Kasumi-1 (cell line): ENCODE results near the gene INPP5A.

ENCODE experiments used
- DNase-seq, 2 experiments: peaks; one replicate each; lab custom pipeline; 2025; lab: John Stamatoyannopoulos, UW

Gene INPP5A

DNA sequence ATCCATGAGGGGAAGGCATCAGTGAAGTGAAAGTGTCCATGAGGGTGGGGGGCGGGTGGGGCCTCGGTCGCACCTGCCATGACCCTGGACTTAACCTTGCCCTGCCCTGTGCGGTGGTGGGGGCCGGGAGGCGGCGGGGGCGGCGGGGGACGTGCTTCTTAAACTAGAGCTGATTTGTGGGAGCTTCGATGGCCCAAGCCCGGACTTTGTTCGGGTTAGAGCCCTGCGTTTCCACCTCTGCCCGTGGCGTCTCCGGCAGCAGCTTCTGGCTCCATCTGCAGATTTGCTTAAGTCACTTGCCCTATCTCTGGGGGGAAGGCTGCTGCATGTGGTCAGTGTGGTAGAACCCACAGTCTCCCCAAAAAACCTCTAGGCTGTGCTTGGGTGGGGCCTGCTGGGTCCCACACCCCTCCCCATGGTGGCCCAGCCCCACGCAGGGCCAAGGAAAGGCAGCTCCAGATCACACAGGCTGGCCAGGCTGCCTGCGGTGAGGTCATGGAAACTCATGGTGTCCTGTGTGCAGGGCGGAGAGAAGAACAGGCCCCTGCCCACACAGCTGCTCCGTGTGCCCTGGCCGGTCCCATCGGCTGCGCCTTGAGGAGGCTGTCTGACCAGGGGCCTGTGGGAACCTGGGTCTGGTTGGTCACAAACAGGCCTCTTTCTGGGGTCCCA, 93.2 kb downstream of the INPP5A start:
- no peak for DNase-seq

DNA sequence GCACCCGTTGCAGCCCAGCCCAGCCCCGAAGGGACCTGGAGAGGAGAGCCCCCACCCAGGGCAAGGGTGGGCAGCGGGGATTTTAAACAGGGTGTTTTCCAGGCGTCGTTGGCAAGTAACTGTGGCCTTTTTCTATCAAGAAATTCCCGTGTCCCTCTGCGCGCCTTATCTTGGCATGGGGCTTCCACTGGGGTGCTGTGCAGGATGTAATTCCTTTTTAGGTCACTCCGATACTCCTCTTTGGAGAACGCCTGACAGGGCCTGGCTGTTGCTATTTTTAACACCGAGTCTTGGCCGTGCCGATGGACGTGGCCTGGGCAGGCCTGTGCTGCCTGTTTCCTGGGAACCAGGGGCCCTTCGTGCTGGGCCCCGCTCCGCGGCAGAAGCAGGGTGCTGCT, 93.8 kb downstream of the INPP5A start:
- DNase-seq: no peak

DNA sequence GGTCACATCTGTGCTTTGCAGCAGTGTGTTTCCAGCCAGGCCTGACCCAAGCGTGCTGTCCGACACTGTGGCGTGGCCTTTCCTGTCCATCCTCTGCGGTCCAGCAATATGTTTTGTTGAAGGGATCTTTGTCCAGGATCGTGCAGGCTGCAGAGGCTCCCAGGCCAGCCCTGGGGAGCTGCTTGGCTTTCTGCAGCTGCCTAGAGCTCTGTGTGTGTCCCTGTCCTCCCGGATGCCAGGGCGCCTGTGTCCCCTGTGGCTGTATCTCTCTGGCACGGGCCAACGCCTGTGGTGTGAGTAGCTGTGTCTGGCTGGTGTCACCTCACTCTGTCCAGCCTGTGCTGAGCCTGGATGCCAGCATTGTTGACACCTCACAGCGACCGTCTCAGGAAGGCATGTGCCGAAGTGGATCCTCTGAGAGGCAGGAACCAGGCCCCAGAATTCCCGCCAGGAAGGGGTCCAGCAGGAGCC, 94.5 kb downstream of the INPP5A start:
- no peak for DNase-seq

DNA sequence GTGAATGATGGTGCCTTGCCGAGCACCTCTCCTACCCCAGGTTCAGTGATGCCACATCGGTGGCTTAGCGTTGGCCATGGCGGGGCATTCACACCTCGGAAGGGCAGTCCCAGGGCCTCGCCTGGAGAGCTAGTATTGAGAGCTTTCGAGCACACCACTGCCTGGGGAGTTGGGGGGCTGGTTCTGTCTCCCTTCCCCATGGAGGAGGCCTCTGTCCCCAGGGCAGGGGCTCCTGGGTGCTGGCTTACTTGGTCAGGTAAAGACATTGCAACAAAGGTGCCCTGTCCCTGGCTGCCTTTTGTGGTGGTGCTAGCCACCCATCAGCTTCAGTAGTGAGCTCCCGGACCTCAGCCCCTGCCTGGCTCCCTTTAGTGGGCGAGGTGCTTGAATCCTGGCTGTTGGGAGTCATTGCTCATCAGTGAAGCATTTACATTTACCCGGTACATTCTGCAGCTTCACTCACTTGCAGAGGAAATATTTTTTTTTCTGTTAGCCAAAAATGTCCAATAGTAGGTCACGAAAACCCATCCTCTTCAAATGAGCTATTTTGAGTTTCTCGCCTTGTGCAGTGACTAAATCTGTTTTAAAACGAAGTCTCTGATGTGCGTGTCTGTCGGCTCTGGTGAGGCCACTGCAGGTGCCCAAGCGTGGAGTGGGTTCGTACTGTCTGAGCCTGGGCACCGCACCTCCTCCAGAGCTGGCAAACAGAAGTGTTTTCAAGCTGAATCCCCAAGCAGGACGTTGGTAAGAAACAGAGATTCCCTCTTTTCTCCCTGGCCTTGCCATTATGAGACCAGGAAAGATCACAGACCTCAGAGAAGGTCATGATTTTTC, 95.5 kb downstream of the INPP5A start:
- no peak for DNase-seq

DNA sequence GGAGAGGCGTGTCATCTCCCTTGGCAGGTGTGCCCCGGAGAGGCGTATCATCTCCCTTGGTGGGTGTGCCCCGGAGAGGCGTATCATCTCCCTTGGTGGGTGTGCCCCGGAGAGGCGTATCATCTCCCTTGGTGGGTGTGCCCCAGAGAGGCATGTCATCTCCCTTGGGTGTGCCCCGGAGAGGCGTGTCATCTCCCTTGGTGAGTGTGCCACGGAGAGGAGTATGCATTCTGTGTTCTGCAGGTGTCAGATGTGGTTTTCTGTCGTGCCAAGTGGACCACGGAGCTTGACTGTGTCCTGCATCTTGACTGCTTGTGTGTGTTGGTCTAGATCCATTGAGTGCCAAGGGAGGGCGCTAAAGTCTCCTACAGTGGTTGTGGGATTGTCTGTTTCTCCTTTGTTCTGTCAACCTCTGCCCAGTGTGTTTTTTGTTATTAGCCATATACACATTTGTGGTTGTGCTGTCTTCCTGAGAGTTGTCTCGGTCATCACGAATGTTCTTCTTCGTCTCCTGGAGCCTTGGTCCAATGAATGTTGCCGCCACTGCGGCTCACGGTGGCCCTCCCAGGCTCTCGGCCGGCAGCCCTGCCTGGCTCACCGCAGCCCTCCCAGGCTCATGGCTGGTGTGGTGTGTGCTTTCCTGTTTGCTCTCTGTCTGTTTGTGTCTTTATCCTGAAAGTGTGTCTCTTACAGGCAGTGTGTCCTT, 96.8 kb downstream of the INPP5A start:
- DNase-seq: peak in 1 of 2 experiments; percentile 13

DNA sequence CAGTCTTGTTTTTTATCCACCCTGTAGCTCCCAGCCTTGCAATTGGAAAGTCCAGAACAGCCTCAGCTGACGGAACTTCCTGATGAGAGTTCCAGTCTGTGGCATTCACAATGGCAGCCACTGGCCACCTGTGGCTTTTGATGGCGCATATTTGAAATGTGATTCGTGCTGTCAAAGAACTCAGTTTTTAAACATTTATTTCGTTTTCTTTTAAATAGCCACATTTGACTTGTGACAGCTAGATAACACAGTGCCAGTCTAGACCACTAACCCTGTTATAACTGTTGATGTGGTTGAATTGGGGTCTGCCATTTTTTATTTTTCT, 97.3 kb downstream of the INPP5A start:
- no peak for DNase-seq

DNA sequence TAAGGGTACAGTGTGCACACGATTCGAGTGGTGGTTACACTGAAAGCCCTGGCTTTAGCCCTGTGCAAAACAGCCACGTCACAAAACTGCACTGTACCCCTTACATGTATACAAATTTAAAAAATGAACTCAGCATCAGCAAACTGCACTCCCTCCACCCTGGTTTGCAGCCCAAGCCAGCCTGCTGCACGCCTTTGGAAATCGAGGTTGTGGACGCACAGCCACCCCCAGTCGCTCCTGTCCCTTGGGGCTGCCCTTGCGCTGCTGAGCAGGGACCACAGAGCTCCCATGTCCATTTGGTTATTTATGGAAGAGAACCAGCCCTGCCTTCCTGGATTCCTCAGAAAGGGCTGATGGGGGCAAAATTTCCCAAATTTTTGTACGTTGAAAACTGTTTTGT, 98.8 kb downstream of the INPP5A start:
- DNase-seq: no peak

DNA sequence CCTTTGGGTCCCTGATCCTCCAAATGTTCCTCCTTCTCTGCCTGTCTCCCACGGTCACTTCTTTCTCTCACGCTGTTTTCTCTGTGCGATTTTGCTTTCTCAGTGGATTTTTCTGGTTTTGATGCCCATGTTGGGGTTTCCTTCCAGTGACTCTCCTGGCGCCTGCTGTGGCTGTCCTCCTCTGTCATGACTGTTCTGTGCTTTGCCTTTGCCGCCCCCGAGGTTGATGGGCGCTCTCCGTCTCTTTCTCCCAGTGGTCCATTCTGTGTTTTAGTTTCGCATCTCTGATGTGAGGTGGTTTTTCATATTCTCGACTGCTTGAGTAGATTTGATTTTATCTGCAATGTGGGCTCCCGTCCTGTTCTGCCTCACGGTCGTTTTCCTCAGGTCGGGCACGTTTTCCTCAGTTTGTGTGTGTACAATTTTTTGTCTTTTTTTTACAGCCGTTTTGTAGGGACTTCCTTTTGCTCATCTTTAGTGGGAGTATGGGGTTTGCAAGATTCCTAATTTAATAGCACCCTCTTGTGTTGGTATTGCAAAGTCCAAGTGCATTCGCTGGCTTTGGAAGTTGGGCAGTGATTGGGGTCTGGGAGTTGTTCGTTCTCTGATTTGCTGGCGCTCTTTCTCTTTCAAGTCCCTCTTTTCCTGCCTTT, 100.0 kb downstream of the INPP5A start:
- DNase-seq: peak; percentile 86 to 90

DNA sequence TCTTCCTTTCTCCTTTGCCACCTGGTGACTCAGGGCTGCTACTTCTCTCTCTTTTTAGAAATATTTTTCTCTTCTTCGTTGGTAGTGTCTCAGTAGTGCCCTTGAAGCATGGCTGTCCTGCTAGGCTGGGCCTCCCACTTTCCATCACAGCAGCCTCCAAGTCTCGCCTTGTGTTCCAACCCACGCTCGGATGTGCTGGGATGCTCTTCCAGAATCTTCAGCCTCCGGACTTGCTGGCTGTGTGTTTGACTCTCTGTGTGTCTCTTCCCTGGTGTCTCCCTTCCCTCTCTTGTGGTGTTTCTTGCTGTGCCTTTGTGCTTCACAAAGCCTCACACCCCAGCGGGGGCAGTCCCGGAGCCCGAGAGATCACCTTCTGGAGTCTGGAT, 100.5 kb downstream of the INPP5A start:
- DNase-seq: no peak

DNA sequence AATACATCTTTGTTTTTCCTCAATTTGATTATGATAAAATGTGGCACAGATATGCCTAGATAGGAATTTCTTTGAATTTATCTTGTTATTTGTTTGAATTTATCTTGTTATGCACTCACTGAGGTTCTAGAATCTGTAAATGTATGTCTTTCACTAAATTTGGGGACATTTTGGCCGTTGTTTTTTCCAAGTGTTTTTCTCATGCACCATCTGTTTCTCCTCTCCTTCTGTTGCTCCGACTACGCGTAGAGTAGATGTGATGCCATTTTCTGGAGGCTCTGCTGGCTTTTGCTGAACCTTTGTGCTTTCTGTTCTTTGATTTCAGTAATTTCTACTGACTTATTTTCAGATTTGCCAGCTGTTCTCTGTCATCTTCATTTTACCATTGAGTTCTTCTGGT, 101.9 kb downstream of the INPP5A start:
- DNase-seq: no peak

DNA sequence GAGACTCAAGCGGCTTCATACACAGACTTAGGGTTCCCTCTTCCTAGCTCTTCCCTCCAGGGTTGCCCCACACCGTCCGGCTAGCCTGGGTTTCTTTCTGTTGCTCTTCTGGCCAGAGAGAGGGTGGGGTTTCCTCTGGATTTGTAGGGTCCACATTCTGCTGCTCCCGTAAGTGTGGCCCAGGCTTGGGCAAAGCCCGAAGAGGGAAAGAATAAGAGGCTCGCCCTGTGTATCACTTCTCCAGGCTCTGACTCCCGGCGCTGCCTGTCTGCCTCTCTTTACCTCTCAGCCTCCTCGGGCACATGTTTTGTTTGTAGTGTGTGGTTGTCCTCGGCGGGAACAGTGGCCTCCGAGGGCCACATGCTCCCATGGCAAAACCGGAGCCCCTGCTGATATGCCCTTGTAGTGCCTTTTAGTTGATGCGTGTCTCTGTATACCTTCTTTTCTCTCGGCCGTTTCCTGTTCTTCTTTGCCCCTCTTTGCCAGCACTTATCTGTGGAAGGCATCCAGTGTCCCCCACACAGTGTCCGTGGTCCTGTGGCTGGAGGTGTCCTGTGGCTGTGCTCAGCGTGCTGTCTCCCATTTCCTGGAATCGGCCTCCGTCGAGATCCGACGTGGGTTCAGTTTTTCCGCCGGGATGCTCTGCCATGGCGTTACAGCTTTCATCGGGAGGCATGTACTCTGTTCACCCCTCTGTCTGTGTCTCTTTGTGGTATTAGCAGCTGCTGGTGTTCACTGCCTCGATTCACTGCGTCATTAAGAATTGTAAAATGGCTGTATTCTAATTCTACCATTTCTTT, 102.9 kb downstream of the INPP5A start:
- DNase-seq: no peak

DNA sequence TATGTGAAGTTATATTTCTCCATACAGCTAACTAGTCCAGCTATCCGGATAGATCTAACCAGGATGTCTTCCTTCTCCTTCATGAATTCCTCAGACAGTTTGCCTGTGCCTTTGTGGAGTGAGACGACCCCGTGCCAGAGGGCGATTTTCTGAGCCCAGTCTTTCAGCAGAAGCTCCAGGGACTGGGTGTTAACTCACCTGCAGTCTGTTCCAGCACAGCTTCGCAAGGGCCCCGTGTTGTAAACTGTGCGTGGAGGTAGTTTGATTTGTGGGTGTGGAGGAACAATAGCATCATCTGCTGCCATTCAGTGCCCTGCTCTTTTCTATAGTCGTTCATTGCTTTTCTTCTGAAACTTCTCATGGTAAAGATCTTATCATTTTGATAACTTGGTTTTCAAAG, 103.8 kb downstream of the INPP5A start:
- no peak for DNase-seq

DNA sequence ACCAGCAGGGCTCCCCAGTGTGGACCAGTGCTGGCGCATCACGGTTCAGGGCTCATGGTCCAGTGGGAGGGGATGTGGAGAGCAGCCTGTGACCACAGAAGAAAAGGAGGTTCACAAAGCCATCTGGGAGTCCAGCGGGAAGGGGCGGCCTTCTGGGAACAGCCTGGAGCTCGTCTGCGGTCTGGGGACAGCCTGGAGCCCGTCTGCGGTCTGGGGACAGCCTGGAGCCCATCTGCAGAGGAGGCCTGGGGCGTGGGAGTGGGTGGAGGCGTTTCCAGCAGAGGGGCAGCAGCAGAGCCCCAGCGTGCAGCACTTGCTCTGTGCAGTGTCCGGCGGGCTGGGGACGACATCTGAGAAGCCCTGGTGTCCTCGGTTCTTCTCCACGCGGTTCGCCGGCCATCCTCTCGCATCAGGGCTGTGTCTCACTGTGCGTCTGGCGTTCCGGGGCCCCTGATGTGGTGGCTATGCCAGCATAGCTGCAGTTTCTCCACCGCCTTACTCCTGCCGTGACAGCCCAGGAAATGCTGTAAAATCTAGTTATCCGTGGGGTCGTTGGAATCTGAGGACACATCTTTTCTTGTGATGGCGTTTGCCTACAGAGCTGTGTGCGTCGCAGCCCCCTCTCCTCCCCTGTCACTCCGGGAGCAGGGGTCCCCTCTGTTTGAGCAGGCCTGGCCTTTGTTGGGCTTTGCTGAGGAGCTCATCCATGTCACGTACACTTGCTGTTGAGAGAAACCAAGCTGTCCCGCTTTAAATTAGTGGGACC, 104.6 kb downstream of the INPP5A start:
- DNase-seq: no peak

DNA sequence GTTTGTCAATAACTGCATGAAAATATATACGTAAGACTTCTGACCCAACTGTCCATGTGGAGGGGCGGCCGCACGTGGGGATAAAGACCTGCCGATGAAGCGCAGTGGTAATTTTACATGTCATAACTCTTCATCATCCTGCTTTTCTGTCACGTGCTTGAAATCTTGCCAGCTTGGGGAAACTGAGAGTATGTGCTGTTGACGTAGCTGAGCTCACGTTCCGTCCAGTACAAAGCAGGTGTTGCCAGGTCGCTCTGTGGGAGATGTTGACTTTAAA, 105.1 kb downstream of the INPP5A start:
- no peak for DNase-seq

DNA sequence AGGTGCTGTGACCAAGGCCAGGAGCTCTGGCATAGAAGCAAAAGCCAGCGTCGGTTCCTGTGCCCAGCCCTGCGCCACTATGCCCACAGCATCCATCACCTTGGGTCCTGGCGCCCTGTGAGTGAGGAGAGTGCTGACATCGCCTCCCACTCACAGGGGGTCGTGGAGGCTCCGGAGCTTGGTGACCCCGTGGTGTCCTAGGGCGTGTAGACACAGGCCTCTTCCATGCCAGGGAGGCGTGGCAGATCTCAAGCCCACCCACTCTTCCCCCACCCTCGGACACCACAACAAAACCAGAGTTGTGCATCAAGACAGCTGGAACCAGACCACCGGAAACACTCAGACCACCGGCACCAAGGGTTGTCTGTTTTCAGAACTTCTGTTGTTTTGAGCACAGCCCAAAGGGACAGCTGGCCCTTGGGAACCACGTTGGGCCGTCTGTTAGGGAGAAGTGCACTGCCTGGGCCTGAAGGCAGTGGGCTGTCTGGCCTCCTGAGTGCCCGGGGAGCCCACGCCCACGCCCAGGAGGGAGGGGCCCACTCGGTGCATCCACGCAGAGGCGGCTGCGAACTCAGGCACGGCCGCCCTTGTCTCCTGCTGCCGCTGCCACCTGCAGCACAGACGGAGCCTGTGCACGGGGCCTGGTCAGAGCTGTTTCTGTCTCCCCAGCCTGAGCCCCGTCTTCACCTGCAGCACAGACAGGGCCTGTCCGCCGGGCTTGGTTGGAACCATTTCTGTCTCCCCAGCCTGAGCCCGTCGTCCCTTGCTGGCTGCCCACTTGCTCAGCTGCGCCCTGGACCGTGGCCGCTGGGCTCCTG, 106.3 kb downstream of the INPP5A start:
- no peak for DNase-seq

DNA sequence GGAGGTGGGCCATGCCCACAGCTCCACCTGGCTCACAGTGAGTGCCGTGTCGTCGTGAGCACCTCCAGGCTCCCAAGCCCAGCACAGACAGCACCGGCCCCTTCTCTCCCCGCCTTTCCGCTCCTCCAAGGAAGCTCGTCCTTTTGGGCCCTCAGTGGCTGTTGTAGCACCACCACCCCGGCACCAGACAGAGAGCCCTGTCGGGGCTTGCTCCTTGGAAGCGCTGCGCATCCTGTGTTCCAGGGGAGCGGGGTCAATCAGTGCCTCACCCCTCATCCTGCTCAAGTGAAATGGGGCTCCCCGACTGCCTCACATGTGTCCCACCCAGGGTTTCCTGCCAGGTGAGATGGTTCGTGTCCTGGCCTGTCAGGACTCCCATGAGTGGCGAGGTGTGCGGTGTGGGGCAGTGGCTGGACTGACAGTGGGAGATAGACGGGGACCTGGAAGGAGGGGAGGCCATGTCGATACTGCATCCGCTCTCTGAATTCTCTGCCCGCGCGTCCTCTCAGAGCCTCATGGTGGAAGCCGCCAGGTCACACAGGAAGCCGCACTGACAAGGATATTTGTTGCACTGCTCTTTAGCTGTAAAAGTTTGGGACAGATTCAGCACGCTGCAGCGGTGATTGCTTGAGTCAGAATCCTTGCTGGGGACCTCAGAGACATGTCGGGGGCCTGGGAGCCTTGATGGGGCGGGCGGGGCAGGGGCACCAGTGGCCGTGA, 107.1 kb downstream of the INPP5A start:
- no peak for DNase-seq

DNA sequence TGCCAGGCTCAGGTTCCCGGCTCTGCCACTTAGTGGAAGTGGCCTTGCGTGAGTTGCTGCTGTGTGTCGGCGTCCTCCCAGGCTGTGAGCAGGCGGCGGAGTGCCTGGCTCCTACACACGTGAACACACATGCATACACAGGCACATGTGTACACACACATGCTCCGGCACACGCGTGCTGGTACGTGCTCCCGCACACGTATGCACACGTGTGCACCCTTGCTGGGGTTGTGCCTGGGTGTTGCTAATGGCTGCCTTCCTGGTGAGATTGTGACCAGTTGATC, 107.6 kb downstream of the INPP5A start:
- DNase-seq: no peak

DNA sequence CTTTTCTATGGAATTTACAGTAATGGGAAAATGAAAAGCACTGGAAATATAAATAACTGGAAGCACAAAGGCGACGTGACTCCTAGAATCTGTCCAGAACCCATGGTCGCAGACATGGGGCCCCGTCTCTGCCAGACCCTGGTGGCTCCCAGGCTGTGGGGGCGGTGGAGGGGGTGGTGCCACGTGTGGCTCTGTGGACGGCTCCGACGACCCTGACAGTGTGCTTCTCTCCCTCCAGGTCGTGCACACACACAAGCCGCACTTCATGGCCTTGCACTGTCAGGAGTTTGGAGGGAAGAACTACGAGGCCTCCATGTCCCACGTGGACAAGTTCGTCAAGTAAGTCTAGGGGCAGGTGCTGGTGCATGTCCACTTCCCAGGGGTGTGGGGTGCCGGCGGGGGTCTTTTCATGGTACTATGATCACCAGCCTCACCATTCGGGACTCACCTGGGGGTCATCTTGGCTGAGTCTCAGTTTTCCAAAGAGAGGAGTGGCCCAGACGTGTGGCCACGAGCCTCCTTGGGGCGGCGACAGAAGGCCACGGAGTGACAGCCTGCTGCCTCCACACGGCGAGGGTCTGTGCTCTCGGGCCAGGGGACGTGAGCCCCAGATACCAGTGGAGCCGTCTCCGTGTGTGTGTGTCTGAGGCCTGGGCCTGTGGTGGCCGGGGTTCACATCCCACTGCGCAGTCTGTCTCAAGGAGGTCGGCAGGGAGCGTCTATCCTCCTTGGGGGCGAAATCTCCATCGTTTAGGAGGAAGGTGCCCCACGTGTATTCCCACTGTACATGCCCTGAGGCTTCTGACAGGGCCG, 108.2 kb downstream of the INPP5A start:
- no peak for DNase-seq
